NCI-H2171 (cell line): Measurements from ENCODE around the gene ASB6.
A peak's percentile ranks its signal among the peaks of the same experiment; 100 is the strongest.

ENCODE experiments used
- DNase-seq: peaks from one replicate; lab custom pipeline; 2025; lab: John Stamatoyannopoulos, UW

Gene ASB6, protein sequence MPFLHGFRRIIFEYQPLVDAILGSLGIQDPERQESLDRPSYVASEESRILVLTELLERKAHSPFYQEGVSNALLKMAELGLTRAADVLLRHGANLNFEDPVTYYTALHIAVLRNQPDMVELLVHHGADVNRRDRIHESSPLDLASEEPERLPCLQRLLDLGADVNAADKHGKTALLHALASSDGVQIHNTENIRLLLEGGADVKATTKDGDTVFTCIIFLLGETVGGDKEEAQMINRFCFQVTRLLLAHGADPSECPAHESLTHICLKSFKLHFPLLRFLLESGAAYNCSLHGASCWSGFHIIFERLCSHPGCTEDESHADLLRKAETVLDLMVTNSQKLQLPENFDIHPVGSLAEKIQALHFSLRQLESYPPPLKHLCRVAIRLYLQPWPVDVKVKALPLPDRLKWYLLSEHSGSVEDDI

GRCh38 chr9:129641750-129642585, at the start of gene ASB6:
ASB6 (minus strand) TSS chr9:129642151; CDS start chr9:129641999, 152 bp downstream.
- peak; percentile 87 for DNase-seq

DNA sequence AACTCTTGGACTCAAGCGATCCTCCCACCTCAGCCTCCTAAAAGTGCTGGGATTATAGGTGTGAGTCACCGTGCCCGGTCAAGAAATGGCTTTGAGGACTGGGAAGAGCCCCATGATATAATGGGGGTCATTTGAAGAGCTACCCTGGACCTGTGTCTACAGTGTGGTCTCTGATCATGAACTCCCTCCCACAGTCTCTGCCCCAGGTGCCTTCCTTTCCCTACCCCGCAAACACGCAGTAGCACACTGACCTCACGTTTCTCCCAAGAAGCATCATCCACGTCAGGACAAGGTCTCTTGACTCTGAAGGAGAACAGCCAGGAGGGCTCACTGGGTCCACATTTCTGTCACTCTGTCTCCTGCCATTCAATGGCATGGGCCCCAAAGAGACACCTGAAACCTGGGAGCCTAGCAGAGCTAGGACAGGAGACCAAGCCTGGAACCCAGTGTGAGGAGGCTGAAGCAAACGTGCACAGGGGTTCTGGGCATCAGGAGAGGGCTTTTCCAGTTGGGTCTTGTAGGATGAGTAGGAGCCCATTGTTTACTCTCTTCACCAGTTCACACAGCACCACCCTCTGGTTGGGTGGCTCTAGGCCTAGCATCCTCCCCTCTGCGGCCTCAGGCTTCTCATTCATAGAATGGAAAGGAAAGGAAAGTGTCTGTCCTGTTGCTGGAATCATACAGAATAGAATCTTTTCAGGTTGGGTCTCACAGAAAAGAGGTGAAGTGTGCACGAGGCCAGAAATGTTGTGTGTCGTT, 46.5 kb upstream of the ASB6 start:
- no peak for DNase-seq

- no peak for DNase-seq
Measured at GRCh38 chr9:129687391-129687790, 45.4 kb upstream of the ASB6 start.

- DNase-seq = no peak
Measured at GRCh38 chr9:129686736-129687135, 44.8 kb upstream of the ASB6 start.

DNA sequence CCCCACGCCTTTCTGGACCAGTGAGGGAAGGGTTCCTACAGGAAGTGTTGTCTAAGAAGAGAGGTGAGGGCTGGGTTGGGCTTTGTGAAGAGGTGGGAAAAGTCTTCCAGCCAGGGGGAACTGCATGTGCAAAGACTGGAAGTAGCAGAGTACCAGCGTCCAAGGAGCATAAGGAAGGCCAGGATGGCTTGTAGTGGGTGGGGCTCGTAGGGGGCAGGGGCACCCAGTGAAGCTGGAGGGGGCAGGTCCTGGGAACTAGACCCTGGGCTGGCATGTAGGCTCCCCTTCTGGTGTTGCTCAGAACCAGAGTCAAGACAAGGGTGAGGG, 43.9 kb upstream of the ASB6 start:
- no peak for DNase-seq

- DNase-seq = no peak
Measured at GRCh38 chr9:129685220-129685932, 43.4 kb upstream of the ASB6 start.

- no peak for DNase-seq
Measured at GRCh38 chr9:129682381-129682780, 40.4 kb upstream of the ASB6 start.

GRCh38 chr9:129681924-129682323, 40.0 kb upstream of the ASB6 start:
- no peak for DNase-seq

- no peak for DNase-seq
Measured at GRCh38 chr9:129679537-129679936, 37.6 kb upstream of the ASB6 start.

- no peak for DNase-seq
Measured at GRCh38 chr9:129678844-129679243, 36.9 kb upstream of the ASB6 start.

DNA sequence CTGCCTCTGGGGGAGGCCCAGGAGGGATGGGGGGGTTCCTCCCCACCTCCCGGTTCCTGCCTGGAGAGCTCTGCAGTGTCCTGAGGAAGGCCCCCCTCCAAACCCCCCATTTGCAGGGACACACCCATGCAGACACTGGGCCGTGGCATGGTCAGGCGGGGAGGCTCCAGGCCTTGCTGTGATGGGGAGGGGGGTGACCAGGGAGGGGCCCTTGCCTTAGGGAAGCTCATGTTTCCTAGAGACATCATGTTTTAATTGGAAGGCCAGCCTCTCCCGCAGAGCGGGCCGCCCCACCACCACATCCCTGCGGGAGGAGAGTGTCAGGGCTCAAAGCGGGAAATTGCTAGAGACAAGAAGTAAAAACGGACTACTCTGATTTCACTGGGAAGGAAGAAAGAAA, 35.5 kb upstream of the ASB6 start:
- DNase-seq = peak; percentile 22

DNA sequence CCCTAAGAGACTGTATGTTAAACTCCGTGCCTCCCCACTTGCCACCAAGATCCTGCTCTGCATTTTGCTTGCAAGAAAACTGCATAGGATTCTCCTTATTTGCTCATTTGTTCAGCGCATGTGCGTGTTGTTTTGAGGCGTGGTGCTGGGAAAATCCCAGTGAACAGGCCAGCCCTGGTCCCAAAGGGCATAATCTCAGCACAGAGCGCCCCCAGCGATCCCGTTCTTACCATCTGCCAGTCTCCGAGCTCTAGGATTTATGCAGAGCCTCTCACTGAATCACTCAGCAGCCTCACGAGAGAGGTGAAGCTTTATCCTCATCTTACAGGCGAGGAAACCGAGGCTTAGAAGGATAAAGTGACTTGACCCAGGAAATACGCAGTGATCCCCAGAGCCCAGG, 35.0 kb upstream of the ASB6 start:
- DNase-seq = peak; percentile 96

DNA sequence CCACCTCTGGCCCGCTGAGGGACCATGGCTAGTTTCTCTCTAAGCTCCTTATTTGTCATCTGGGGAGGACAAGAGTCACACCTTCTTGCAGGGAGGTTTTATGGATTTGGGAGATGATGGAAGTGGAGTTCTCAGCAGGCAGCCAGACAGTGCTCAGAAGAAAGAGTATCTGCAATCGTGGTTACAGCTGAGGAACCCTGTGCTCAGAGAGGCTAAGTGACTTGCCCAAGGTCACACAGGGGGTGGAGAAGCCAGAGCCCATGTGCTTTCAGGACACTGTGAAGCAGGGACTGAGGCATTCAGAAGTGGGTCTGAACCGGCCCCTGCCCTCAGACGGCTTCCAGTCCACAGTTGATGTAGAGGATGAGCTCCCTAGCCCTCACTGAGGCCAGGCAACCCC, 34.3 kb upstream of the ASB6 start:
- DNase-seq = no peak

DNA sequence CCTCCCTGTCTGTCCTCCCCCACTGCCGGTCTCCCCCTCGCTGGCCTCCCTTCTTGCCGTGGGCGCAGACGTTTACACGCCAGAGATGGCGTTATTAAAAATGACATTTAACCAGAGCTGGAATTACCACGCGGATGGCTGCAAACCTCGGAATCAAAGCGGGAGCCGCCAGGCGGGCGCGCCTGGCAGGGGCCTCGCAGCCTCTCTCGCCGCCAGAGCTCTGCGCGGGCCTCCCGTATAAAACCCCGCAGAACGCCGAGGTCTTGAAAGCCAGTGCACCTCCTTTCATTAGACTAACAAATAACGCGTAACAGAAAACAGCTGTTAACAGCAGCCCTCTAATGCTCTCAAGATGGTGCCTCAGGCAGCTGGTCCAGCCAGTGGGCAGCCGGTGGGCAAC, 33.7 kb upstream of the ASB6 start:
- DNase-seq = no peak

- no peak for DNase-seq
Measured at GRCh38 chr9:129674229-129674628, 32.3 kb upstream of the ASB6 start.

DNA sequence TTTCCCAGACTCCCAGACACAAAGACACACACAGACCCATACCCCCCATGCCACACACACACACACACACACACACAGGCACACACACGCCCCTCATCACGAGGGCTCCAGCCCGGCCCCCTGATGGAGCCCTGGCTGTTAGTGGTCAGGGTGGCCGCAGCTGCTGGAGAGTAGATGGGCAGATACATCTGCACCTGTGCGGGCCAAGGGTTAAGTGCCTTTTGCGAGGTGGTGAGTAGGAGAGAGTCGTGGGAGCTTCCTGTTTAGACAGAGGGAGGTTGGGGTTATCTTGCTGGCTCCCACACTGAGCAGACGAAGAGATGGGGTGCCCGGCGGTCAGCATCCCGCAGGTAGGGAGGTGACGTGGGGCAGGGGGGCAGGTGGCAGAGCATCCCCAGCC, 31.7 kb upstream of the ASB6 start:
- DNase-seq = no peak

DNA sequence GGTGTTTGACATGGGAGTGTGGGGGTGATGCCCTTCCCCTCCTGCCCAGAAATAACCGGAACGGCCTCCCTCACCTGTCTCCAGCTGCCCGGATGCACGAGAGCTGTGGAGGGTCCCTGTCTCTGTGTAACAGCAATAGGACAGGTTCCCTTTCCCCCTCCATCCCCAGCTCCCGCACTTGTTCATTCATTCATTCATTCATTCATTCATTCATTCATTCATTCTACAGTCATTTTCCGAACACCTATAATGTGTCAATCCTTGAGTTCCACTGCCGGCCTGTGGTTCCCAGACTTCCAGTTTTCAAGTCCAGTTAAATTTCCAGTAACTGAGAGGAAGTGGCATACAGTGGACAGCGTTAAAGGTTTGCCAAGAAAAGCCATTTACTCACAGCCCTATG, 30.8 kb upstream of the ASB6 start:
- no peak for DNase-seq

- no peak for DNase-seq
Measured at GRCh38 chr9:129671519-129671918, 29.6 kb upstream of the ASB6 start.

DNA sequence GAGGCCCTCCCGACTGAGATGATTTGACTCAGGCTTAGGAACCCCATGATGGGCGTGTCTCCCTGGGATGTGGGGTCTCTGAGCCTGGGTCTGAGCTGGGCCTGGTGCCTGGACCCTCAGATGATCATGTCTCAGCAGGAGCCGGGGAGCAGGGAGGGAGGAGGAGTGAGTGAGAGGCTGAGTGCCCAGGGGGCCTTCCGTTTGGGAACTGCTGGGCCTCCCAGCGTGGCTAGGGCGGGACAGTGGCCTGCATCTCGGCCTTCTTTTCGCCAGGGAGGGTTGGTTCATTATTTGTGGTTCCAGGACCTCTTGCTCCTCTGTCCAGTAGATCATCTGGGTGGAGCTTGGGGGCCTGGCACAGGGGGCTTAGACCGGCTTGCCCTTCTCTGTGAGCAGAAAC, 29.1 kb upstream of the ASB6 start:
- no peak for DNase-seq

DNA sequence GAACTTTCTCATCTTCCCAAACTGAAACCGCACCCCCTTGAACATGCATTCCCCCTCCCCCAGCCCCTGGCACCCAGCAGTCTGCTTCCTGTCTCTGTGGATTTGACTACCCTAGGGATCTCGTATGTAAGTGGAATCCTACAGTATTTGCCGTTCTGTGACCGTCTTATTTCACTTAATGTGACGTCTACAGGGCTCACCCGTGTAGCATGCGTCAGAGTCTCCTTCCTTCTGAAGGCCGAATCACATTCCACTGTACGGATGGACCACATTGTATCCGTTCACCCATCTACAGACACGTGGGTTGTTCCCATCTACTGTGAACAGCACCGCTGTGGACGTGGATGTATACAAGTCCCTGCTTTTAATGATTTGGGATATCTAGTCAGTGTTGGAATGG, 28.0 kb upstream of the ASB6 start:
- no peak for DNase-seq

- no peak for DNase-seq
Measured at GRCh38 chr9:129669141-129669718, 27.3 kb upstream of the ASB6 start.

- DNase-seq = no peak
Measured at GRCh38 chr9:129667850-129668249, 25.9 kb upstream of the ASB6 start.
